B cell (primary cell): ENCODE measurements around the gene CDH13.

ENCODE experiments used
- CTCF ChIP-seq: fragments of 200-600 bp; IDR thresholded peaks from one replicate; pipeline ENCODE4 v1.8.0; 2022; ENCODE audit warnings: antibody characterized with exemption, mild to moderate bottlenecking
- EZH2 ChIP-seq: IDR thresholded peaks from 2 replicates; pipeline ENCODE4 v1.6.1; 2012; ENCODE audit warnings: borderline replicate concordance, low read depth, mild to moderate bottlenecking, moderate library complexity, low read length; ENCODE audit not compliant: insufficient read depth, poor library complexity, severe bottlenecking

GRCh38 chr16:83136419-83136818, 509.6 kb downstream of the CDH13 start:
- no peak for TF ChIP-seq CTCF
- TF ChIP-seq EZH2, result no peak
